Measurements from ENCODE around the gene GNAT1.

- TF ChIP-seq CTCF (IDR thresholded peaks at IDR 0.05) (no peak), EHMT2 (IDR thresholded peaks at IDR 0.05; ENCODE audit: low read depth) (no peak), CBX2 (IDR thresholded peaks at IDR 0.05; ENCODE audit: borderline replicate concordance, low read depth) (no peak), REST (IDR thresholded peaks at IDR 0.05) (no peak), CEBPB (IDR thresholded peaks at IDR 0.05) (no peak)
Observed at GRCh38 chr3:50153782-50154475, 37.5 kb upstream of the GNAT1 start.
